ENCODE results near the gene MYL10. TPM values are rescaled to one million over a fixed set of nuclear protein-coding genes. Genes with fewer than 3 reads are reported as not detected.
A peak's percentile ranks its signal among the peaks of the same experiment; 100 is the strongest.

Gene MYL10
- polyA plus RNA-seq (2013, experiment 1 of 2; ENCODE audit: insufficient read length): 0.15 TPM
- 0.12 TPM for polyA plus RNA-seq (2013, experiment 2 of 2; ENCODE audit: insufficient read length)

GRCh38 chr7:101629171-101629570, at the start of gene MYL10:
TSS of gene MYL10 (minus strand) at chr7:101629296. CDS start at chr7:101629118, 178 bp downstream.
- no peak for DNase-seq

- peak; percentile 28 for DNase-seq
Observed at GRCh38 chr7:101678658-101679057, 49.6 kb upstream of the MYL10 start.

GRCh38 chr7:101677797-101678479, 48.8 kb upstream of the MYL10 start:
- peak; percentile 26 for DNase-seq

GRCh38 chr7:101677391-101677790, 48.3 kb upstream of the MYL10 start:
- DNase-seq: no peak

DNA sequence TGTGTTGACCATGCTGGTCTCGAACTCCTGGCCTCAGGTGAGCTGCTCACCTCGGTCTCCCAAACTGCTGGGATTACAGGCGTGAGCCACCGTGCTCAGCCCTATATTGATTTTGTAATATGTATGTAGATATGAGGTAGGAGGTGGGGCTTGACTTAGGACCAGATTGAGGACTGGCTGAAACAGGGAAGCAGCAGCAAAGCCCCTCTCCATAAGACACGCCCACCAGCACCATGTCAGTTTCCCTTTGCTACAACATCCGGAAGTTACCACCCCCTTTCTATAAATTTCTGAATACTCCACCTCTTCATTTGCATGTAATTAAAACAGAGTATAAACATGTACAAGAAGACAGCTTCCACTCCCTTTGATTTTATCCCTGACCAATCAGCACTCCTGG, 47.9 kb upstream of the MYL10 start:
- no peak for DNase-seq

GRCh38 chr7:101676062-101676598, 47.0 kb upstream of the MYL10 start:
- DNase-seq: no peak

DNA sequence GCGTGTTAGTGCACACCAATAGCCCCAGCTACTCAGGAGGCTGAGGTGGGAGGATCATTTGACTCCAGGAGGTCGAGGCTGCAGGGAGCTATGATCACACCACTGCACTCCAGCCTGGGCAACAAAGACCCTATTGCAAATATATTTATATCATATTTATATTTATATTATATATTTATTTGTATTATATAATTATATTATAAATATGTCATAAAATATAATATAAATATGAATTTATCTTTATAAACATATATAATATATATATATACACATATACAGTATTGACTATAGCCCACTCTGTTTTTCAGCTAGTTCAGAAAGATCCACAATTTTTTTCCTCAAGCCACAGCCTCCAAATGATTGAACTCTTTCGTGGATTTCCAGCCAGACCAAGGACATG, 45.3 kb upstream of the MYL10 start:
- no peak for DNase-seq

- DNase-seq: no peak
Observed at GRCh38 chr7:101673951-101674350, 44.9 kb upstream of the MYL10 start.

DNA sequence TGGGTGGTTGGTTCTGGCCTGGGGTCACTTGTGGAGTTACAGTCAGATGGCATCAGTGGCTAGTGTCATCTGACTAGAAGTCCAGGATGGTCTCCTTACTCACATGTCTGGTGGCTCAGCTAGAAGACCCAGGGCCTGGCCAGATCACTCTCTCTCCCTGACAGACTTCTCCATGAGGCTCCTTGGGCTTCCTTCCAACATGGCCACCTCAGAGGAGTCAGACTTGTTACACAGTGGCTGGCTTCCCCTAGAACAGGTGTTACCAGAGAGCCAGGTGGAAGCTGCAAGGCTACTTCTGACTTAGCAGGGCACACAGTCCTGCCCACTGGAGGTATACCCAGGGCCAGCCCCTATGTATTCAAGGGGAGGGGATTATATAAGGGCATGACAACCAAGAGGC, 44.2 kb upstream of the MYL10 start:
- DNase-seq: no peak

- no peak for DNase-seq
Observed at GRCh38 chr7:101671371-101672356, 42.6 kb upstream of the MYL10 start.

- DNase-seq: no peak
Observed at GRCh38 chr7:101669307-101669706, 40.2 kb upstream of the MYL10 start.

DNA sequence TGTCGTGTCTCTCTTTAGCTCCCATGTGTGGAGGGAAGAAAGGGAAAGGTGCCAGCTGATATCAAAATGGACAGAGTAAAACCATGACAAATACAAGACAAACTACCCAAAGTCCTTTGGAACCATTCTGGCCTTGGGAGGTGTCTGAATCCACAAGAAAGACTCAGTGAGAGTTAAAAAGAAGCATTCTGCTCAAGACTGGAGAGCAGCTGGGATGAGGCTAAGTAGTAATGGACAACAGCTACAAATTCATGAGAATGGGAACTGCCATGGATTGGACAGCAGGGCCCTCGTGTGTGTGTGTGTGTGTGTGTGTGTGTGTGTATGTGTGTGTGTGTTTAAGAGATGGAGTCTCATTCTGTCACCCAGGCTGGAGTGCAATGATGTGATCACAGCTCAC, 39.6 kb upstream of the MYL10 start:
- no peak for DNase-seq

GRCh38 chr7:101667920-101668319, 38.8 kb upstream of the MYL10 start:
- no peak for DNase-seq

DNA sequence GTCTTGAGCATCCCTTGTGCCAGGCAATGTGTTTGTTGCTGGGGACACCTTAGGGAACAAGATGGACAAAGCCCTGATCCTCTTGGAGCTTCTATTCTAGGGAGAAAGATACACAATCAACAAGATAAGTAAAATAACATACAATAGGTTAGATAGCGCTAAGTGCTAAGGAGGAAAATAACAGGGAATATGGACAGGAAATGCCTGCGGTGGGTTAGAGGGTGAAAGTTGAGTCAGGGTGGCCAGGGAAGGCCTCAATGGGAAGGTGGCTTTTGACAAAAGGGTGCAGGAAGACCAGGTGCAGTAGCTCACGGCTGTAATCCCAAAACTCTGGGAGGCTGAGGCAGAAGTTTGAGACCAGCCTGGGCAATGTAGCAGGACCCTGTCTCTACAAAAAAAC, 38.3 kb upstream of the MYL10 start:
- DNase-seq: no peak

- no peak for DNase-seq
Observed at GRCh38 chr7:101666741-101667140, 37.6 kb upstream of the MYL10 start.

DNA sequence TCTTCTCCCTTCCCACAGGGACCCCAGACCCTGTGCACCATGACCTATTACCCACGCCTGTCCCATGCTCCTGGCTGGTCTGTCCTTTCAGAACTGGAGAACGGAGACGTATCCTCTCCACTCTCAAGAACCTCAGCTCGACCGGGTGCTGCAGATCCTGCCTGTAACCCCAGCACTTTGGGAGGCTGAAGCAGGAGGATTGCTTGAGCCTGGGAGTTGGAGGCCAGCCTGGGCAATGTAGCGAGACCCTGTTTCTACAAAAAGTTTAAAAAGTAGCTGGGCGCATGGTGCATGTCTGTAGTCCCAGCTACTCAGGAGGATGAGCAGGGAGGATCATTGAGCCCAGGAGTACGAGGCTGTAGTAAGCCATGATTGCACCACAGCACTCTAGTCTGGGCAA, 37.2 kb upstream of the MYL10 start:
- no peak for DNase-seq

- no peak for DNase-seq
Observed at GRCh38 chr7:101664893-101665471, 35.9 kb upstream of the MYL10 start.

DNA sequence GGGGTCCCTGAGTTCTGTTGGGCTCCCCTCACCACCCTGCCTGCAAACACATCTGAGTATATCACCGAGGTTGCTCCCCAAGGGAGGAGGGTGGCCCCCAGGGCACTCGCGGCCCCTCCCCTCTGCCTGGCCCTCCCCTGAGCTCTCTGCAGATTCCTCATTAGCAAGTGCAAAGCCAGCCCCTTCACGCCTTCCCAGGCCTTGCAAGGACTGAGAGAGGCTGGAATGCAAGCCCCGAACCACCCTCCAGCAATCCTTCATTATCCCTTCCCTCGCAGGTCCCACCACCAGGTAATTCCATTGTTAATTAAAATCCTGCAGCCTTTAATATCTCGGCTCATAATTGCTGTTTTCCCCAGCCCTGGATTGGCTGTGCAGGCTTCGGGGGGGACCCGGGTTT, 35.3 kb upstream of the MYL10 start:
- DNase-seq: no peak

DNA sequence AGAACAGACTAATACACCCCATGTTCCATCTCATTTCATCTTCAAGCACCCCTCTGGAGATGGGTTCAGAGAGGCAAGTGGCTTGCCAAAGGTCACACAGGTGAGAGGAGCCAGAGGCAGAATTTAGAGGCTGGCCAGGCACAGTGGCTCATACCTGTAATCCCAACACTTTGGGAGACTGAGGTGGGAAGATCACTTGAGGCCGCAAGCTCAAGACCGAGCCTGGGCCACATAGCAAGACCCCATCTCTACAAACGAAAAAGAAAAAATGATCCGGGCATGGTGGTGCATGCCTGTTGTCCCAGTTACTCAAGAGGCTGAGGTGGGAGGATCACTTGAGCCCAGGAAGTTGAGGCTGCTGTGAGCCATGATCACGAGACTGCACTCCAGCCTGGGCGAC, 34.7 kb upstream of the MYL10 start:
- DNase-seq: no peak

- DNase-seq: no peak
Observed at GRCh38 chr7:101662447-101662998, 33.4 kb upstream of the MYL10 start.

DNA sequence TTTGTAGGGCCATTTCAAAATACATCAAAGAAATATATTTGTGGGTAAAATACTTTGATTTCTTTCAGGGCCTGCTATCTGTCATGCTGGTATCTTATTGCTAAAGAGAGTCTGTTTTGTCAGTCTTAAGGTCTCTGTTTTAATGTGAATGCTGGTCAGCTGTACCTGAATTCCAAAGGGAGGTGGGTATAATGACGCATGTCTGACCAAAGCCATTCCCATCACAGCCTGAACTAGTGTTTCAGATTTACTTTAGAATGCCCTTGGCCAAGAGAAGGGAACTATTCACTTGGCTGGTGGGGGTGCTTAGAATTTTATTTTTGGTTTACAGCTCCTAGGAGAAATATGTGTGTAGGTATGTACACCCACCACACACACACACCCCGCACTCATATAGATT, 30.6 kb upstream of the MYL10 start:
- DNase-seq: no peak

DNA sequence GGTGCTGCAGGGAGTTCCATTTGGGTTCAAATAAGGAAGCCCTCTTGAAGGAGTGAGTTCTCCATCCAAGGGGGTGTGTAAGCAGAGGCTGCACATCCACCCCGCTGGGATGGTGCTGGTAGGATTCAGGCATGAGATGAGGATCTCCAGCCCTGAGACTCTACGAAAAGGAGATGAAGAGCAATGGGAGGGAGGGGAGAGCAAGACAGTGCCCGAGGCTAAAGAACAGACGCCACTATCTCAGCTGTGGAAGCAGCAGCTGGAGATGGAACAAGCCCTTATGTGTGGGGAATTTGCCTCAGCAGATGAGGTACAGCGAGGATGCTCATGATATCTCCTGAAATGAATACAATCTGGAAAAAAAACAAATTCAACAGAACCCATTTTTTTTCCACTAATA, 28.1 kb upstream of the MYL10 start:
- DNase-seq: no peak

DNA sequence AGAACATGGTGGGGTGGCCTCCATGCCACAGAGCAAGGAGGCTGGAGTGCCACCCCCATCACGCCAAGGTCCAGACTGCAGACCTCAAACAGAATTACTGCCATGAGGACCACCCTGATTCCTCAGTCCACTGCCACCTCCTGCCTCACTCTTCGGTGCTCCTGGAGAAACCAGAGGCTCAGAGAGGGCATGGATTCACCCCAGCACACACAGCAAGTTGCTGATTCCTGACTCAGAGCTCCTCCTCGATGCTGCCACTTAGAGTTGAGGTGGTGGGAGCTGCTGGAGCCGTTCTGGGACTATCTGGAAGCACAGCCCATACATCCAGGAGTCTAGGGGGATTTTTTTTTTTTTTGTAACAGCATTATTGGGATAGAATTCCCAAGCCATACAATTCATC, 22.0 kb upstream of the MYL10 start:
- DNase-seq: no peak
